Epithelial cell of esophagus (primary cell): ENCODE results near the gene CPHXL.

Experiments used
- DNase-seq: peaks from one replicate; pipeline ENCODE4 v3.0.0; 2010; ENCODE audit warnings: low read depth
- H3K4me3 ChIP-seq: 2 replicates; pipeline ENCODE4 v1.5.1; 2011; ENCODE audit warnings: mild to moderate bottlenecking, low read length, control low read depth
- CTCF ChIP-seq: IDR thresholded peaks from 2 replicates; pipeline ENCODE4 v1.5.1; 2011; ENCODE audit warnings: low read depth, mild to moderate bottlenecking, low read length, control low read depth, inconsistent platforms; ENCODE audit not compliant: insufficient read depth; ENCODE audit errors: missing control alignments

Gene CPHXL

GRCh38 chr16:75682308-75682707 lies 44.0 kb downstream of the CPHXL start:
- no peak overlapping the region for H3K4me3 ChIP-seq
- DNase-seq = no peak
- no peak for TF ChIP-seq CTCF

- H3K4me3 ChIP-seq = no peak overlapping the region
- TF ChIP-seq CTCF = no peak
- no peak for DNase-seq
Measured at GRCh38 chr16:75679366-75679765, 46.9 kb downstream of the CPHXL start.

GRCh38 chr16:75676909-75677308 lies 49.4 kb downstream of the CPHXL start, which contains the start of gene CPHXL2:
Gene CPHXL2, minus strand, starts transcription at chr16:75677009. Its CDS starts 10 bp downstream, at chr16:75676999.
- no peak for TF ChIP-seq CTCF
- DNase-seq = no peak
- H3K4me3 ChIP-seq = no peak within 1 kb of the TSS

GRCh38 chr16:75667503-75667902 lies 58.8 kb downstream of the CPHXL start:
- no peak for DNase-seq
- no peak overlapping the region for H3K4me3 ChIP-seq
- no peak for TF ChIP-seq CTCF
